A172 (cell line): ENCODE measurements around the gene MED29. TPM values are rescaled to one million over a fixed set of nuclear protein-coding genes. Genes with fewer than 3 reads are reported as not detected.

ENCODE experiments used
- total RNA-seq: library from RNA; depleted of rRNA; stranded (reverse); fragments of >200 nt; shearing (Covaris generic); gene quantifications from 2 replicates; pipeline ENCODE4 v1.2.3, GENCODE V29; 2014; rRNA removed

The MED29 gene
- total RNA-seq, 1 experiment from 2014 or later: 20.9 TPM

Other genes starting within 250 kb of the MED29 start
- not detected in 2 replicates for gene NCCRP1, start 194.4 kb upstream of the MED29 start, total RNA-seq
- not detected in 2 replicates for gene SYCN, start 187.1 kb upstream of the MED29 start, total RNA-seq
- gene IFNL3, start 146.4 kb upstream of the MED29 start, total RNA-seq: not detected in 2 replicates
- not detected in 2 replicates for gene IFNL4, start 142.5 kb upstream of the MED29 start, total RNA-seq
- not detected in 2 replicates for gene IFNL2, start 123.0 kb upstream of the MED29 start, total RNA-seq
- gene IFNL1, start 95.0 kb upstream of the MED29 start, total RNA-seq: not detected in 2 replicates
- 1.7 and 1.9 TPM in 2 replicates for gene LRFN1, start 70.5 kb upstream of the MED29 start, total RNA-seq
- 0.48 TPM in 1 of 2 replicates, not detected in the other for gene GMFG, start 55.3 kb upstream of the MED29 start, total RNA-seq
- gene SAMD4B, start 49.0 kb upstream of the MED29 start, total RNA-seq: 55.7 and 81.4 TPM in 2 replicates
- 55.3 and 69.9 TPM in 2 replicates for gene PAF1, start 272 bp upstream of the MED29 start, total RNA-seq
- 0.50 and 1.5 TPM in 2 replicates for gene ZFP36, start 15.5 kb downstream of the MED29 start, total RNA-seq
- 11.4 and 17.3 TPM in 2 replicates for gene PLEKHG2, start 21.3 kb downstream of the MED29 start, total RNA-seq
- 145 and 262 TPM in 2 replicates for gene RPS16, start 44.6 kb downstream of the MED29 start, total RNA-seq
- gene SUPT5H, start 54.2 kb downstream of the MED29 start, total RNA-seq: 101 and 116 TPM in 2 replicates
- 116 and 127 TPM in 2 replicates for gene TIMM50, start 89.5 kb downstream of the MED29 start, total RNA-seq
- gene DLL3, start 107.6 kb downstream of the MED29 start, total RNA-seq: not detected in 2 replicates
- gene SELENOV, start 123.8 kb downstream of the MED29 start, total RNA-seq: not detected in 2 replicates
- gene EID2B, start 141.5 kb downstream of the MED29 start, total RNA-seq: 9.4 and 15.8 TPM in 2 replicates
- 29.3 and 34.2 TPM in 2 replicates for gene EID2, start 148.8 kb downstream of the MED29 start, total RNA-seq
- not detected in 2 replicates for gene LGALS13, start 211.1 kb downstream of the MED29 start, total RNA-seq